ENCODE results near the gene CCDC188.

The CCDC188 gene

DNA sequence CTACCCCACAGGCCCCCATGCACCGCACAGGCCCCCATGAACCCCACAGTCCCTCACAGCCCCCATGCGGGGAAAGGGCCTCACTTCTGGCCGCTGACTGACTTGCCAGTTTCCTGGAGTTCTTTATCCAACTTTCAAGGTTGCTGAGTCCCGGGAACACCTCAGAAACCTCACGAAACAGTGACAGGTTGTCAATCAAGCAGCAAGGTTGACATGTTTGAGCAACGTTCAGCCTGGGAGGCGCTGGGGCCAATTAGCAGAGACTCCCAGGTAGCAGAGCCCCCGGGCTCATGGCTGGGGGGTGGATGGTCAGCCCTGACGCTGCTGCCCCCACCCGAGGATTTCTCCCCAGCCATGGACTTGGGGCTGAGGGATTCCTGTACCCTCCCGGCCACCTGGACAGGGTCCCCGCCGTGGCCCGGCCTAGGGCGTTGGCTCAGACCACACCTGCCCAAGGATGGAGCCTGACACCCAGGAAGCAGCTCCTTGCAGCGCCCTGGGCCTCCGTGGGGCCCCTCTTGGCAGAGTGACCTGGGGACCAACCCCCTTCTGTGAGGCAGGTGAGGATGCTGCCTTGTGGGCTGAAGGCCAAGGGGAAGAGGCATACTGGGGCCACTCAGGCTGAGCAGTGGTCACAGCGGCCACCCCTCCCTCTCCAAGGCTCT is 33.8 kb upstream of the CCDC188 start:
- DNase-seq, result no peak

DNA sequence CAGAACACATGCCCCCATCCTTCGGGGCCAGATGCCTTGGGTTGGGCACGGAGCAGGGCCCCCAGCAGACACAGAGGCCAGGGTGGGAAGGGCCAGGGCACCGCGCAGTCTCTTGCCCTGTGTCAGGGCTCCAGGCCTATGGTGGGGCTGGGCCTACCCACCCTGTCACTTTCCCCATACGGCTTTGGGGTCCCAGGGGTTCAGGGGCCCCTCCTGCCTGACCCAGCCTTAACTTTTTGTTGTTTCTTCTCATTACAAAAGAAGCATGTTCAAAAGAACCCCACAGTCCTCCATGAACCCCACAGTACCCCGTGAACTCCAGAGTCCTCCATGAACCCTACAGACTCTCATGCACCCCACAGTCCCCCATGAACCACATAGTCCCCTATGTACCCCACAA is 33.0 kb upstream of the CCDC188 start:
- no peak for DNase-seq

DNA sequence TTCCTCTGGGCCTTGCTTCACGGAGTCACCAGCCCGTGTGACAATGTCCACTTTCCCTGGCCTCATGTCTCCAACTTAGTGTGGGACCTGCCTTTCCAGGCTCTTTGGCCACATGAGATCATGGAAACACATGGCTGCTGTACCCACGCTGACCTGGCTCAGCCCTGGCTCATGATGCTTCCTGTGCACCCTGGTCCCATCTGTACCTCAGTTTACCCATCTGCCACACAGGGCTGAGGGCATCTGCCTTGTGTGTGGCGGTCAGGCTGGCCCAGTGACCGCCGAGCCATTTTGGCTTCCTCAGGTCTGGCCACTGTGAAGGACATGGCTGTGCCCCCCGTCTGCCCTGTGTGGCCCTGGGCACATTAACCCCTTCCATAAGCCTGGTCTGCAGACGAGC is 32.2 kb upstream of the CCDC188 start:
- no peak for DNase-seq

GRCh38 chr22:20182365-20182764 is 31.5 kb upstream of the CCDC188 start:
- DNase-seq, result no peak

- DNase-seq, result no peak
These were observed 31.0 kb upstream of the CCDC188 start for GRCh38 chr22:20181884-20182236.

DNA sequence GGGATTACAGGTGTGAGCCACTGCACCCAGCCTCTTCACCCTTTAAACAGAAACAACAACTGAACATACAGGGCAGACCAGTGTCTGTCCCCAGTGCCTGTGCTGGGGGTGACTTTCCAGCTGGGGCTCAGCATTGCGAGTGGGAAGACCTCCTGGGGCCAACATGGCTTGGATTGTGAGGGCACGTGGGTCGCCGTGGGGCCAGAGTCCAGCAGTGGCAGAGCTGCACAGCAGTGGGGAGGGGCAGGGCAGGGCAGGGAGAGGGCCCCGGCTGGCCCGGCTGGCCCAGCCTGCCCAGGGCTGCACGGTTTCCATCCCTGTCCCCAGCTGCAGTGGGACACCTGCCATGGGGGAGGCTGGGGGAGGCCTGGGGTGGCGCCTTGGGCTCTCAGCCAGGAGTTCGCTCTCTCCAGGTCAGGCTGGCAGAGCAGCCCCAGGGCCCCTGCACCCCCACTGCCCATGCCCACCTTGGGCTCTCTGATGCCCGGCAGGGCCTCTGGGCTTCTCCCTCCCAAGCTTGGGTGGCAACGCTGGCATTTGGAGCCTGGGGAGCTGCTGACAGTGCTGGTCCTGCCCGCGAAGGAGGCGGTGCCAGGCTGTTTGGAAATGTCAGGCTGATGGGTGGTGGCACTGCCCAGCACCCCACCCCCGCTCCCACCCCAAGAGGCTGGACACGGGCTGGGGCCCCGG is 30.5 kb upstream of the CCDC188 start:
- no peak for DNase-seq

- DNase-seq, result no peak
These were observed 29.8 kb upstream of the CCDC188 start for GRCh38 chr22:20180640-20181039.

DNA sequence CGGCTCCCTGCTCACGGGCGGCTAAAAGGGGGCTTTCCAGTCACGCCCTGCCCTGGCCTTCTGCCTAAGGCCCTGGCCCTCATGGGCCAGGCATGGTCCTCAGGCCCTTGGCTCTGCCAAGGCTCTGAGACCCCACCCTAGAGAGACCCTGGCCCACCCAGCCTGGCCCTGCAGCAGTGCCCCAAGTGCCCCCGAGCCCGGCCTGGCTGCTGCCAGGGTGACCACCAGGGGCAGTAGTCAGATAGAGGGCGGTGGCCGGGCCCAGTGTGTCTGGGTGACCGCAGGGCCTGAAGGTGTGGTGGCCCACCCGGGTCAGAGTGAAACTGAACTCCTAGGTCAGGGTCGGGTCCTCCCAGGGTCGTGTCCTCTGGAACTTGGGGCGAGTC is 29.4 kb upstream of the CCDC188 start:
- no peak for DNase-seq

DNA sequence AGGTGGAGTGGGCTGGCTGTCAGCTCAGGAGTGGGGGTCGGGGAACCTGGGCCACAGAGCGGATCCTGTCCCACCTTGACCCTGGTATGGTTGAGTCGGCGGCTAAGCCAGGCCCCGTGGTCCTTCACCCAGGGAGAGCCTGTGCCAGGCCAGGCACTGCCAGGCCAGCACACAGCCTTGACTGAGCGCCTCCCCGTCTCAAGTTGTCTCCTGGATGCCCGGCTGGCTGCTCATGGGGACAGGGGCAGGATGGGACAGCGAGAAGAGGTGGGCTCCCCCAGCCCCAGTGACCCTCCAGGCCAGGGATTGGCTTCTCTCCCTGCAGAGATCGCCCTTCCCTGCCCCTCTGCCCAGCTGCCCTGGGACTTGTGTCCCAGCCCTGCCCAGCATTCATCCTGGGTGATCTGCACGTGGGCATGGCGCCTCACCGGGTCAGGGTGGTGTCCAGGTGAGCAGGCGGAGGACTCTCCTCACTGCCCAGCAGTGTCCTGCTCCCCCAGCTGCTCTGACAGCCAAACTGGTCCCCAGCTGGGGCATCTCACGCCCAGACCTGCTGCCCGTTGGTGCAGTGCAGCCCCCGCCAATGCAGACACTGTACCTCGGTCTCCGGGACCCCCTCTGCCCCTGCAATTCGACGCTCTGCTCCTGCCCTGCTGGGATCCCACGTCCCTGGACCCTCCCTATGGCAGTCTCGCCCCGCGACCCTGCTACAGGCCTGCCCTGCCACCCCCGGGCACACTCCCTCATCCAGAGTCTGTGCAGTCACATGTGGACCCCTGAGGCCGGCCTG is 28.8 kb upstream of the CCDC188 start:
- no peak for DNase-seq

GRCh38 chr22:20178915-20179227 is 28.0 kb upstream of the CCDC188 start:
- DNase-seq, result no peak

GRCh38 chr22:20178075-20178914 is 27.4 kb upstream of the CCDC188 start:
- no peak for DNase-seq

GRCh38 chr22:20177217-20177911 is 26.5 kb upstream of the CCDC188 start:
- no peak for DNase-seq

- no peak for DNase-seq
These were observed 25.7 kb upstream of the CCDC188 start for GRCh38 chr22:20176421-20177085.

- DNase-seq, result no peak
These were observed 24.7 kb upstream of the CCDC188 start for GRCh38 chr22:20175597-20175900.

DNA sequence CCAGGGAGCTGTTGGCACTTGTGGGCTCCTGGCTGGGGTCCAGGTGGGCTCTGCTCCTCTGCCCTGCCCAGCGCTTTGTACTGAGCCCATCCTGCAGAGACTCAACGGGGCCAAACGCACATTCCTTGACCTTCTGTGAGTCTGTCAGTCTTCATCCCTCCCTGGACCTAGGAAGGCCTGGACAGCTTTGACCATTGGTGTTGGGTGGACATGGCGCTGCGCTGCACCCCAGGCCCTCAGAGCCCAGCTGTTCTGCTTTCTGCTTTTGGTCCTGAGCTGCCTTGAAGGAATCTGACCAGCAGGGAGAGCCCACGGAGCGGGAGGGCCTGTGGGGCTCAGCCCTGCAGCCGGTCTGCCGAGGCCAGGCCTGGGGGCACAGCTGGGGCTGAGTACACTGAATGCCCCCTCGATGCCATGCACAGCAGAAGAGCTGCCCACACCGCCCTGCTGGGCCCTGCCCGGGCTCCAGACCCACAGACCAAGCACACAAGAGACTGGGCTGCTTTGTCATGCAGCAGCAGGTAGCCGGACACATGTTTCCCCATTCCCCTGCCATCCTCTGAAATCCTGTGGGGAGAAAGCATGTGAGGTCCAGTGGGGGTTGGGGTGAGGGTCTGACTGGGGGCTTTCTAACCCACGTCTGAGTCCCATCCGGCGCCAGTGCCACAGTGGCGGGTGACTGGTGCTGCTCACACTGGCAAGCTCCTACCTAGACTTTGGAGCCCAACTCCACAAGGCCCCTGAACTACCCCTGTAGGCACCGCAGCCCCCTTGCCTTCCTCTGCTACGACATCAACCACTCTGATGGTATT is 24.1 kb upstream of the CCDC188 start:
- DNase-seq, result no peak

- DNase-seq, result no peak
These were observed 22.9 kb upstream of the CCDC188 start for GRCh38 chr22:20173772-20174171.

DNA sequence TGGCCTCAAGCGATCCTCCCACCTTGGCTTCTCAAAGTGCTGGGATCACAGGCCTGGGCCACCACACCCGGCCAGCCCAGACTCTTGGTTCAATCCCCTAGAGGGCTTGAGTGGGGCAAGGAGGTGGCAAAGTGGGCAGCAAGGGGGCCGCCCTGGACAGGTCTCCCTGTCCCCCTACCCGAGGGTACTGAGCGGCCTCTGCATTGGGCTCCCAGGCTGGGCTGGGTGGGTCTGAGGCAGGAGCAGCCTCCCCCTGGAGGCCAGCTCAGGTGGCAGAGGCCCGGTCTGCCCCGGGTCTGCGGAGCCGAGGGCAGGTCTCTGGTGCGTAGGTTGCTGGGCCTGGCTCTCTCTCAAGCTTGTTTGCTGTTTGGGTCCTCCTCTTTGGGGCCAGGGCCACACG is 22.4 kb upstream of the CCDC188 start:
- no peak for DNase-seq

GRCh38 chr22:20172141-20172613 is 21.3 kb upstream of the CCDC188 start:
- no peak for DNase-seq

GRCh38 chr22:20171288-20172140 is 20.7 kb upstream of the CCDC188 start:
- no peak for DNase-seq

DNA sequence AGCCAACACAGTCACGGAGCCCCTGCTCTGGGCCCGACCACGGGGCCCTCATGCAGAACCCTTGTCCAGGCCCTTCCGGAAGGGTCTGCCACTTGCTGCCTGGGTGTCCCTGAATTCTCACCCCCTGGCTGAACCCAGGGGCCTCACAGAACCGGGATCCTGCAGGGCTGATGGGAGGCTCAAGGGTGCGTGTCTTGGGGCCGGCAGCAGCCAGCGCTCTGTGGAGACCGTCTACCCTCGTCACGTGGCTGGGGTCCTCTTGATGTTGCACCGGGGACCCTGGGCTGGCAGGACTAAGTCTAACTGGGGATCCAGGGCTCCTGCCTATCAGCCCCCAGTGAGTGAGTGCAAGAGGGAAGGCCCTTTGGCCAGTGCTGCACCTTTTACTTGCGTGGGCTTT is 19.3 kb upstream of the CCDC188 start:
- DNase-seq, result no peak

Measured in retina (tissue), 1 donor.